NK-92 (cell line): Measurements from ENCODE around the gene GAB4.
"Not testable (repeated sequence)": the region's sequence is repeated elsewhere in the genome, so short reads cannot be mapped to it uniquely, and the experiment has no call there.

Experiments
- DNase-seq: peaks from one replicate; lab custom pipeline; 2025; ENCODE audit not compliant: unreplicated experiment; lab: John Stamatoyannopoulos, UW

Gene GAB4

DNA sequence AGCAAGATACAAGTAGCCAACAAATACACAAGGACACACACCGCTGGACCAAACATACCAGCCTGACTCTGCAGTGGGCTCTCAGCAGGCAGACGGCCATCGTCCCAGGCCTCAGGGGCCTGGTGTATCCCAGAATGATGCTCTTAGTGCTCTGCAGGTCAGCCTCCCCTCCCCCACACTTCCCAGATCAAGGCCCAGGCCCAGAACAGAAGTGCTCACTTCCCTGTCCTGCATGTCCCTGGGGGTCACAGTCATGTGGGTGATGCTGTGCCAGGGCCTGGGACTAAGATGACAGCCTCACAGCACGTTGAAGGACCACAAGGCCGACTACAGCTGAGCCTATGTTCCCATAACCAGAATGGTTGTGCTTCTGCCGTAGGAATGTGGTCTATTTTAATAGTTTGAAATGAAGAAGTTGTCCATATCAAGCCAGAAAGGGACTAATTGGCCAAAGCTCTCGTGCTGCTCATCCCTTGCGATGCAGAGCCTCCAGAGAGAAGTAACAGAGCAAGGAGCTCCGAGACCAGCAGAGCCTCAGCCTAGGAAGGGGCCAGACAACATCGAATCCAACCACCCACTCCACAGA lies 48.6 kb downstream of the GAB4 start:
- no peak for DNase-seq

DNA sequence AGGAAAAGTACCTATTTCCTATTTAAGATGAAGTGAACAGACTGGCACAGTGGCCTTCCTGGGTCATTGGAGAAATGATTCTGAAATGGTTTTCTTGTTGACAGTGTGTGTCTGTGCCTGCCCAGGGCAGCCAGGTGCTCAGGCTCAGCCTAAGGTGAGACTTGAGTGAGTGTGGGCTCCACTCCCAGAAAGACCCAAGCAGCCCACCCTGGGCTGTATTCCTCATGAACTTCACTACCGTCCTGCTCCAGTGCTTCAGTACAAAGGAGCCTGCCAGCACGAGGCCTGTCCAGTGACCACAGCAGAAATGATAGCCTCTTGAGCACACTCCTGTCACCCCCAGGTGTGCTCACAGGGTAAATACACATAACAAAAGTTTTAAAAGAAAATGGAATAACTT lies 49.5 kb downstream of the GAB4 start:
- no peak for DNase-seq

DNA sequence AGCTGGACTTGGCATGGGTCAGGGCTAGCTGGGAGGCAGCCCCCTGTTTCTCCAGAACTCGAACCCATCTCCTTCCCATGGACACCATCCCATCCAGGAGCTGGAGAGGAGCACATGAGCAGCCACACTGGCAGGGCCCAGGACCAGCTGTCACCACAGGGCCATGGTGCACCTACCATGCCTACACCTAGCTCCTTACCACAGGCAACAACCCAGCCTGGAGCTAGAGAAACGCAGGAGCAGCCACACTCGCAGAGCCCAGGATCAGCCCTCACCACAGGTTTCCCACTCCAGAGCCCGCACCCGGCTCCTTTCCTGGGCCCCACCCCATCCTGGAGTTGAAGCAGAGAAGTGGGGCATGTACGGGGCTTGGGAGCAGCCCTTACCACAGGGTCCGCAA lies 50.2 kb downstream of the GAB4 start:
- no peak for DNase-seq

DNA sequence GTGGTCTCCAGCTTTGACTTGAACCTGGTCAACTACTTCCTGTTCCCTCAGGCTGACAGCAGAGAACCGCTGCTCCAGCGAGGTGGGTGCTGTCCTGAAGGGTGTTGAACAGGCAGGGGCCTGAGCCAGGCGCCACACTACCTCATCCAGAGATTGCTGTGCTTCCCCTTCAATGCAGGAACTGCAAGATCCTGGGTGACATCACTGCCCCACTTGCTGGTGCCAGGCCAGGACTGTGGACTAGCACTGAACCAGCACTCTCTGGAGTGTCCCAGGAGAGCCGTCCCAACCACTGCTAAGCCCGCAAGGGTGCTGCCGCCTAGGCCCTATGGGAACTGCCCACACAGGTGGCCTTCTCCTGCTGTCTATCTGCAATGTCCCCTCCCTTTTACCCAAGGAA lies 51.7 kb downstream of the GAB4 start:
- no peak for DNase-seq

DNA sequence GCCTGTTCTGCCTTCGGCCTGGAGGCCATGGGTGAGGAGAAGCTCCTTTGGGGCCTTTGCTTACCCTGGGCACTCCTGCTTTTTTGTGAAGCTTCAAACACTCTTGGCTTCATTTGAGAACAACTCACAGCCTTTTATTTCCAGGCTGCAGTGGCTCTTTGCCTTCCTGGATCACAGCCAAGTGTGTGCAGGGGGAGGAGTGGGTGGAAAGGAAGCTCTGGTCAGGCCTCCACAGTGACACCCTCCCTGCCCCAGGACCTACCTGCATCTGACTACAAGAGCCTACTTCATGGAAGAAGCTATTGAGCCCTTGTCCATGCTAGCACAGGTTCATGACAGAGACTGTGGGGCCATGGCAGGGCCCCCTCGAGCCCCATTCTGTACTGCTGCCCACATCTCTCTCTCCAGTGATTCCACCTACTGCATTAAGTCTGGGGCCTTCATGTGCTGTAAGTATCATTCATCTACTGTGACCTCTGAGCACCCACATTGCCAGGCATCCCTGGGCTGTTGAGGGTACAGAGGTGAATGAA lies 52.3 kb downstream of the GAB4 start:
- no peak for DNase-seq

DNA sequence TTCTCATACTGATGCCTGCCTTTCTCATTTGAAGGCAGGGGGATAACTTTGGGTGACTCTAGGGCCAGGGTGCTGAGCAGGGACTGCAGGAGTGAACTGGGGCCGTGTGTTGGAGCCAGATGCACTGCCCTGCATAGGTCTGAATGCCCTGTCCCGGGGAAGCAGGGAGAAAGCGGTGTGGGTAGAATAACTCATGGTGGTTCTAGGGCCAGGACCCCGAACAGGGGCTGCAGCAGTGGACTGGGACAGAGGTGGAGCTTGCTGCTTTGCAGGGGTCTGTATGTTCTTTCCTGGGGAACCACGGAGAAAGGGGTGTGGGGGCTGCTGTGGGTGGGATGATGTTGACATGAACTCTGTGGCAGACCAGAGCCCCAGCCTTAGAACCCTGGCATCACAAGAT lies 52.9 kb downstream of the GAB4 start:
- DNase-seq: no peak

DNA sequence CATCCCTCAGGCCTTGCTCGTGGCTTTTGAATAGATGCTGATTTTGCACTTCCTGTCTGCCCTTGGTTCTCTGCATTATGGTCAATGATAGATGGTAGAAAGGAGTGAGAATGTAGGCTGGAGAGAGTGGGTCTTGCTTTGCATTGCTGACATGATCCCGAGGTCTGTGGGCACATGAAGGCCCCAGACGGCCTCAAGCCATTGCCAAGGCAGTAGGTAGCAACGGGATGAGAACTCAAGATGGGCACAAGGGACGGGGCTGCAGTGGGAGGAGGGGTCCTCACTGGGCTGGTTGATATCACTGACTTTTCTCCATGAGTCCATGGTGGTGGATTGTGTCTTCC lies 54.0 kb downstream of the GAB4 start:
- no peak for DNase-seq

DNA sequence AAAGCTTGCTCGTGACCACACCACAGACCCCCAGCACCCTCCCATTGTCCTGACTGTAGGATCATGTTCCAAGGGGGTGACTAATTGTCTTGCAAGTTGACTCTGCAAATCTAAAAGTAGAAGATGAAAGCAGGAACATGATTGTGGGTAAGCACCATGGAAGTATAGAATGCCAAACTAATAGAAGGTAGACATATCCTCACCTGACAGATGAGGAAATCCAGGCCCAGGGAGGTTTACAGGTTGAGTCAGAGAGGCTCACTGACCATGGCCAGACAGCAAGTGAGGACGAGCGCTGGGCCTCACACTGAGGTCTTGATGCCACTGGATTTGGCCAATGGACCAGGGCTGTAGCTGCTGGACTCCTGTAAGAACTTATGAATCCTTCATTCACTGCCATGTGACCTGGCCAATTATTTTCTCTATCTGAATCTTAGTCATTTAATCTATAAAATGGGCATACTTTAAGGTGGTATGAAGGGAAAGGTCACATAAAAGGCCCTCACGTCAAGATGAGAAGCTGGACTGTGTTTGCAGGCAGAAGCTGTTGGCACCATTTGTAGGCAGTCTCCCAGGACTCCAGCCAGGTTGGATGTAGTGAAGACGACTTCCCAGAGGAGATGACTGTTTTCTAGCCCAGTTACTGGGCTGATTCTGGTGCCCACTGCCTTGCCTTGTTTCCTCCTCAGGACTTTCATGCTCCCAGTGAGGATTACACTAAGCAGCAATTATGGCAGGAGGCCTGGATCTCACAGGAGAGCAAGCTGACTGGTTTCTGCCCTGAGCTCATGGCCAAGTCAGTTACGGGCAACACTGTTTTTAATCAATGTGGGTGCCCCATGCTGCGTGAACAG lies 54.6 kb downstream of the GAB4 start:
- DNase-seq: no peak

DNA sequence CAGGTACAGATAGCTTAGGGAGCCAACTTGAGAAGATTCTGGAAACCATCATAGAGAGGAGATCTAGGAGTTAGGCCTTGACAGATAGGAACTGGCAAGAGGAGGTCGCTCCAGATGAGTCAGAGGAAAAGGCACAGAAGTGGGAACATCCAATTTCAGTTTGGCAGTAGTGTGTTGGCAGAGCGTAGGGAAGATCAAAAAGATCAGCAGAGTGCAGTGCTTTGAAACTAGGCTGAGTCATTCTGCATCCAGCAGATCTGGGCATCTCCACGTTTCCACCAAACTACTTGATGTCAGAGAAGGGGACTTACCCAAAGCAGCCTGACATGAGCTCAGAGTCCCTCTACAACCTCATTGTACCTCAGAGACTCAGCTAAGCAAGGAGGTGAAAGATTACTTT lies 58.5 kb downstream of the GAB4 start:
- DNase-seq: no peak

DNA sequence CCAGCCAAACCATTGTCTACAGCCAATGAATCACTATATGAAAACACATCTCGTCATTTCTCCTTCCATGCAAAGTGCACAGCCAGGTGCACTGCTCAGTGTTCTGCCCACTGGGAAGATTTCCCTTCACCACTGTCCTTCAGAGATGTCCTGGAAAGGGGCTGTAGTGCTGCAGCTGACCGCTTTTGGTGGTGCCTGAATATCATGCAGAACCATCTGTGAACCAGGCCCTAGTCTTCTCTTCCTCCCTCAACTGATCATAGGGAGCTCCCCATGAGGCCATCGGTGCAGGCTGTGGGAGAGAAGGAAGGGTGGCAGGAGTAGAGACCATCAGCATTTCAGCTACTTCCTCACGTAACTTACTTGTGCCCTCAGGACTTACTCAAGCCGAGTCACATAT lies 70.2 kb downstream of the GAB4 start:
- no peak for DNase-seq

DNA sequence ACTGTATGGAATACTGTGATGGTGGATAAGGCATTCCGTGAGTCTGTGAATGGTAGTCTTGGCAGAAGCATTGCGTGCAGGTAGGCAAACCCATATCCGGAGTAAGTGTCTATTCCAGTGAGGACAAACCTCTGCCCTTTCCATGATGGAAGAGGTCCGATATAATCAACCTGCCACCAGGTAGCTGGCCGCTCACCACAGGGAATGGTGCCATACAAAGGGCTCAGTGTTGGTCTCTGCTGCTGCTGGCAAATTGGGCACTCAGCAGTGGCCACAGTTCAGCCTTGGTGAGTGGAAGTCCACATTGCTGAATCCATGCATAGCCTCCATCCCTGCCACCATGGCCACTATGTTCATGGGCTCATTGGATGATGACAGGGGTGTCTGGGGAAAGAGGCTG lies 70.8 kb downstream of the GAB4 start:
- not testable (repeated sequence) for DNase-seq

DNA sequence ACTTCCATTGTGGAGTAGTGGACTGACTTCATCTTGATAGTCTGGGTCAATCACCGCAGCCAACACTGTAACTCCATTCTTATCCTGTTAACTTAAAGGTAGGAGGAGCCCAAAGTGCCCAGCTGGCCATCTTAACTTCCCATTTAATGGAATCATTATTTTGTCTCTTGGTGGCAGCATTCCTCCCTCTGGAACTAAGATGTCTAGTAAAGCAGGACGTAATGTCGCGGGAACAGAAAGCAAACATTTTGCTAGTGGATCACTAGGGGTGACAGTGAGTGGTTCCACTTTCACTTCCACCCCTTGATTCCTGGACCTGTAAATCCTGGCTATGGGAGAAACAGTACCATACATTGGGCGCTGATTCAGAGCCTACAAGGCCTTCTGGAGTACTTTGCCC lies 71.4 kb downstream of the GAB4 start:
- no peak for DNase-seq

DNA sequence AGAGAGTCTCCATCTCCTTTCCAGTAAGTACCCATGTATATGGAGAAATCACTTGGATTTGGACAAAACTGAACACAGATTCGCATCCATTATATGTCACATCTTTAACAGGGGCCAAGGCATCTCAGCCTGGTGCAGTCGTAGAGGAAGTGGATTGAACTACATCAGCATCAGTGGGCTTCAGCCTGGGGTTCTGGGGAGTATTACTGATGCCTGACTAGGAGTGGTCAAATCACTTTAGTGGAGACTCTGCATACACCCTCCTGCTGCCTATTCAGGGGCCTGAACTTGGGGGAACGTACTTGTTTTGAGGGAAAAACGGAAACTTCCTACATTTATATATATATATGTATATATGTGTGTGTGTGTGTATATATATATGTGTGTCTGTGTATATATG lies 72.8 kb downstream of the GAB4 start:
- no peak for DNase-seq

DNA sequence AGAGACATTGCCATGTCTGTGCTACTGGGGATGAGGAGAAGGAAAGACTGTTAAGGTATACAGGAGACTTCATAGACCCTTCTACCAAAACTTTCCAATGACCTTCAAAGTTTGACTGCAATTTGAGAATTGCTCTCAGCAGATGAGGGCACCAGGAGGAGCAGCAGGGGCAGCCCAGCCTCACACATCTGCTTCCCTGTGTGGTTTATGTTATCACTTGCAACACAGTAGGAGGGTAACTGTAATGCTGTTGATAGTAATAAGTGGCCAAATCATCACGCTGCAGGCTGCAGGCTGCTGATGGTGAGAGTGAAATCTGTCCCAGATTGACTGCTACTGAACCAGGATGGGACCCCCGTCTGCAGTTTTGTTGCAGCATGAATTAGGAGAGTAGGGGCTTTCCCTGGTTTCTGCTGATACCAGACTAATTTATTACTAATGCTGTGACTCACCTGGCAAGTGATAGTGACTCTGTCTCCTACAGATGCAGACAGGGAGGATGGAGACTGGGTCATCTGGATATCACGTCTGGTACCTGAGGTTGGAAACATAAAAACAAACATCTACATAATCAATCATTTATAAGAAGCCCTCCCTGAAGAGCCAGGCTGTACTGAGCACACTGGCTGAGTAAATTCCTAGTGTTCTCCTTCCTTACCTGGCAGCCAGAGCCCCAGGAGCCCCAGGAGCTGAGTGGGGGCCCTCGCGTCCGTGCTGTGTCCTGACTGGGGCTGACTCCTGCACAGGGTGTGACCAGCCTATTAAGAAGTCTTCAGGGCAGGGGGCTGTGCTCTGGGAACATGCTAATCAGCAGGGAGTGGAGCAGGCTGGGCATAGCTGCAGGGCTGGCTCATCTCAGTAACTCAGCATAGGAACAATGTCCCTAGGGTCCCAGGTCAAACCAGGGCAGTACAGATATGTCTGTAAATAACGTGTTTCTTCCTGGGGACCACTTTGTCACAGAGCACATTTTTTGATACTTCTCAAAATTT lies 74.4 kb downstream of the GAB4 start:
- no peak for DNase-seq

DNA sequence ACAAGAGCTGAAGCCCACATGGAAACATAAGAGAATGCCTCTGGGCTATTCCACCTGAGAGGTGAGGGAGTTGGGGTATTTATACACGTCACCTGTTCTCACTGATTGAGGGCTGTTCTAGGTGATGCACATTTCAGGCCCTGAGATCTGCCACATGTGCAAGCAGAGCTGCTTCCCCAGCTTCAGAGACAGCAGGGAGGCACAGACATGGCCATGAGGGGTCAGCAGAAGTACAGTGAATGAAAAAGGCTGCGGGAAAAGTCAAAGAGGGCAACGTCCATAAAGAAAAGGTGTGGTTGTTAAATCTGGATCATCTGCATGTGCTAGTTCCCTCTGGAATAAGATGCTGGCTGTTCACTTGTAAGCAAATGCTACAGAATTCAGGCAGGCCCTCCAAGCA lies 75.4 kb downstream of the GAB4 start:
- no peak for DNase-seq

DNA sequence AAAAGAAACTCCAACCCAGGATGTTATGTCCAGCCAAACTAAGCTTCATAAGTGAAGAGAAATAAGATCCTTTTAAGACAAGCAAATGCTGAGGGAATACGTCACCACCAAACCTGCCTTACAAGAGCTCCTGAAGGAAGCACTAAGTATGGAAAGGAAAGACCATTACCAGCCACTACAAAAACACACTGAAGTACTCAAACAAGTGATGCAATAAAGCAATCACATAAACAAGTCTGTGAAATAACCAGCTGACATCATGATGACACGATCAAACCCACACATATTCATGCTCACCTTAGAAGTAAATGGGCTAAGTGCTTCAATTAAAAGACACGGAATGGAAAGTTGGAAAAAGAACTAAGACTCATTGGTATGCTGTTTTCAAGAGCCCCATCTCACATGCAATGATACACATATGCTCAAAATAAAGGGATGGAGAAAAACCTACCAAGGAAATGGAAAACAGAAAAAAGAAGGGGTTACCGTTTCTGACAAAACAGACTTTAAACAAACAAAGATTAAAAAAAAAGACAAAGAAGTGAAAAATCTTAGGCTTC lies 82.5 kb downstream of the GAB4 start:
- no peak for DNase-seq

DNA sequence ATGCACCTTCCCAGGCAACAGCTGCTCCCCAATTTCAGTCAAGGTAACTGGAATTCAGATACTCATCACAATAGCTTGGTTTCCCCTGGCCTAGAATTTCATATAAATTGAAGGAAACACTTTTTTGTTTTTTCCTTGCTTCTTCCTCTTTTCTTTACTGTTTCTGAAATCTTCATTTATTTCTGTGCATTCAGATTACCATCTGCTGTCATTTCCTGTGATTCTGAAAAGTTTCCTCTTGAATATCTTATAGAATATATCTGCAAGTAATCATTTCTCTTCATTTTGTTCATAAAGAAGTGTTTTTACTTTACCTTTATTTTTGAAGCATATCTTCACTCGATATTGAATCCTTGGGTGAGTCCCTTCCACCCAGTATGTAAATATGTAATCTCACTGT lies 85.3 kb downstream of the GAB4 start:
- DNase-seq: no peak

DNA sequence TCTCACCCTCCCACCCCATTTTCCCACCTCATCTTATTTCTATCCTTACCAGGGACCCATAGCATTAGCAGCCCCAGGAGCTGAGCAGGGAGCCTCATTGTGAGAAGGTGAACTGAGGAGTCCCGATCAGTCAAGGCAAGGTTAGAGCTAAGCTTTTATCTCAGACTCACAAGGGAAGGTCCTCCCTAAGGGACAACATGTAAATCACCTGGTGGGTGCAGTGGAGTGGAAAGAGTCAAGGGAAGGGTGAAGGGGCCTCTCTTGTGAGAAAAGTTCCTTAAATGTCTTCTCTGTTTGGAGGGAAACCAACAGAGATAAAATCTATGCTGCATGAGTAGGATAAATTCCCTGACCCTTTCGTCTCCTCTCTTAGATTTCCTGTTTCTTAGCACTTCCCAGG lies 85.9 kb downstream of the GAB4 start:
- no peak for DNase-seq

DNA sequence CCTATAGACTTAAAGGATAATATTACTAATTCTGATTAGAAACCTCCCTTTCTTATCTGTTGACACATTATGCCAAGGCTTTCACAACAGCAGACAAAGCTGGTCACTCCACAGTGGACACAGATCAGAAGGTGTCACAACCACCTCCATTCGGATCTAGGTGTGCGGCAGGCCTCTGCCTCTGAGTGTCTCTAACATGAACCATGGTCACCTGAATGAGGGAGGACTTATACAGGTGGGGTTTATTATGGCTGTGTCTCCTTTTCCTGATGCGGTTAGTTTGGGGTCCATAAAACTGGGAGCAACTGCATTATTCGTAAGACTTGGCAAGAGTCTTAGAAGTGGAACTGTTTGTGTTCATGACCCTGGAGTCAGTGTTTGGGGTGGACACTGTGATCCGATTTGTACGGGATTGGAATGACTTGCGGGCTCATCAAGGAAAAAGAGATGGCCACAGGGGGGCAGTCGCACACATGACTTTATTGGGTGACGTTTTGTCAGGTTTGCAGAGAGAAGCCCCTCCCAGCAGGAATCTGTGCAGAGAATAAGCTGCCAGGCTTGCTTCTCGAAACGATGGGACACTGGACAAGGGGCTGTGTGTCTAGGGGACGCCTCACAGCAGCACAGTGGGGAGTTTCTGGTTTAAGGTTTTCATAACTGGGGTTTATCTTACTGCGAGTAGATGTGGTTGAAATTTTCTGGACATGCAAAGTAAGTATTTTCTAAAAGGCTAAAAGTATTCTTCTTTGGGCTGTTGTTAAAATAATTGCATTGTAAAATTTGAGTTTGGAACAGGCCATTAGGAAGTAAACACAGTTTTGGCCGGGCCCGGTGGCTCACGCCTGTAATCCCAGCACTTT lies 90.6 kb downstream of the GAB4 start:
- DNase-seq: no peak

DNA sequence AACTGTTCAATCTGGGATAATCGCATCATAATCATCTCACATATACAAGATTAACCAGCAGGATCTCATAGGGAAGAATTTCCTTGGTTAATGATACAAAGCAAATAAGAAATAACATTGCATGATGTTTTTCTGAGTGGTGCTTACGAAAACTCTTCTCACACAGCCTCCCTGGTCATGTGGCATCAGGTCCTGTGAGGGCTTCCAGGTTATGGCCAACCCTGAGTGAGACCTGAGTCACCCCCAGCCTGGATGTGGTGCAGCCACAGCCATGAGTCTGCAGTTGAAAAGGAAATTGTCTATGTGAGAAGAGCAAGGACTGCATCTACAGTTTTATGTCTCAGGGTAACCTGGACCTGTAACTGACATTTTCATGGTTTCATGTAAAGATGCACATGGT lies 92.3 kb downstream of the GAB4 start:
- DNase-seq: no peak
